HG03571 (cell line): ENCODE data around the gene MACROD1.

Experiments used
- ATAC-seq: cut with Tn5 transposase; IDR thresholded peaks from one replicate; pipeline ENCODE4 v1.9.1; 2021; ENCODE audit not compliant: unreplicated experiment

The MACROD1 gene

GRCh38 chr11:64078905-64079304, 87.0 kb downstream of the MACROD1 start:
- no peak for ATAC-seq

GRCh38 chr11:64078284-64078683, 87.6 kb downstream of the MACROD1 start:
- no peak for ATAC-seq

GRCh38 chr11:64077607-64078006, 88.3 kb downstream of the MACROD1 start:
- ATAC-seq = no peak

GRCh38 chr11:64076758-64077157, 89.2 kb downstream of the MACROD1 start:
- ATAC-seq = no peak

- ATAC-seq = no peak
These were observed 91.7 kb downstream of the MACROD1 start for GRCh38 chr11:64074239-64074638.

GRCh38 chr11:64073542-64073941, 92.4 kb downstream of the MACROD1 start:
- ATAC-seq = no peak

GRCh38 chr11:64072871-64073270, 93.0 kb downstream of the MACROD1 start:
- no peak for ATAC-seq

- no peak for ATAC-seq
These were observed 93.5 kb downstream of the MACROD1 start for GRCh38 chr11:64072403-64072802.

- ATAC-seq = no peak
These were observed 94.1 kb downstream of the MACROD1 start for GRCh38 chr11:64071849-64072248.

- ATAC-seq = no peak
These were observed 95.6 kb downstream of the MACROD1 start for GRCh38 chr11:64070314-64070681.

- no peak for ATAC-seq
These were observed 96.3 kb downstream of the MACROD1 start for GRCh38 chr11:64069401-64070313.

- no peak for ATAC-seq
These were observed 97.1 kb downstream of the MACROD1 start for GRCh38 chr11:64068705-64069400.

GRCh38 chr11:64067230-64067993, 98.5 kb downstream of the MACROD1 start:
- no peak for ATAC-seq

GRCh38 chr11:64065712-64066111, 100.2 kb downstream of the MACROD1 start:
- ATAC-seq = no peak

GRCh38 chr11:64065141-64065465, 100.8 kb downstream of the MACROD1 start:
- ATAC-seq = no peak

- no peak for ATAC-seq
These were observed 101.4 kb downstream of the MACROD1 start for GRCh38 chr11:64064374-64065140.

- ATAC-seq = no peak
These were observed 102.1 kb downstream of the MACROD1 start for GRCh38 chr11:64063777-64064176.

GRCh38 chr11:64062185-64063039, 103.5 kb downstream of the MACROD1 start:
- ATAC-seq = no peak

- no peak for ATAC-seq
These were observed 105.0 kb downstream of the MACROD1 start for GRCh38 chr11:64060861-64061444.
